Ramos (cell line): ENCODE results near the gene PIK3R5.

Source experiments
- in situ Hi-C: fragments of 300-500 bp; cut with MboI; formaldehyde crosslinking; loops from one replicate; pipeline ENCODE4 v1.14.3; 2022; ENCODE audit warnings: low sequenced_read_pairs; ENCODE audit not compliant: unreplicated experiment

PIK3R5 gene

GRCh38 chr17:8841844-8842243, 123.7 kb downstream of the PIK3R5 start:
- in situ Hi-C loops = no loop called here

- in situ Hi-C loops = no loop called here
These were observed 126.0 kb downstream of the PIK3R5 start for GRCh38 chr17:8839410-8839935.

GRCh38 chr17:8838551-8839095, 126.9 kb downstream of the PIK3R5 start:
- in situ Hi-C loops = no loop called here

- in situ Hi-C loops = no loop called here
These were observed 127.9 kb downstream of the PIK3R5 start for GRCh38 chr17:8837563-8838075.

GRCh38 chr17:8836821-8837562, 128.5 kb downstream of the PIK3R5 start:
- in situ Hi-C loops = no loop called here

- in situ Hi-C loops = no loop called here
These were observed 129.7 kb downstream of the PIK3R5 start for GRCh38 chr17:8835631-8836364.

- in situ Hi-C loops = no loop called here
These were observed 130.4 kb downstream of the PIK3R5 start for GRCh38 chr17:8835106-8835505.

- in situ Hi-C loops = no loop called here
These were observed 132.7 kb downstream of the PIK3R5 start for GRCh38 chr17:8832711-8833352.

GRCh38 chr17:8831234-8831849, 134.2 kb downstream of the PIK3R5 start:
- in situ Hi-C loops = no loop called here

- in situ Hi-C loops = no loop called here
These were observed 135.4 kb downstream of the PIK3R5 start for GRCh38 chr17:8830141-8830540.

GRCh38 chr17:8829036-8829941, 136.2 kb downstream of the PIK3R5 start:
- in situ Hi-C loops = no loop called here
